Tibial nerve (tissue), 4 donors: Measurements from ENCODE around the gene SMIM32. TPM values are rescaled to one million over a fixed set of nuclear protein-coding genes. Genes with fewer than 3 reads are reported as not detected.

Source experiments
- DNase-seq, 2 donors: peaks; one replicate each; pipeline ENCODE4 v3.0.0-alpha.2; 2019; ENCODE audit warnings: low spot score in 2 of 2
- H3K27ac ChIP-seq, 4 donors: fragments of 200-600 bp; sonication (generic) in 3 of 4; one replicate each; pipeline ENCODE4 v1.5.1; 2017 to 2019; ENCODE audit warnings: mild to moderate bottlenecking in 1 of 4
- H3K27me3 ChIP-seq, 2 donors: fragments of 200-600 bp; sonication (generic) in 1 of 2; one replicate each; pipeline versions ENCODE4 v1.5.1 to v1.6.0; 2017 to 2019
- H3K36me3 ChIP-seq, 3 donors: fragments of 200-600 bp; sonication (generic); one replicate each; pipeline ENCODE4 v1.5.1; 2018 to 2019
- H3K4me1 ChIP-seq, 4 donors: fragments of 200-600 bp; sonication (generic) in 3 of 4; one replicate each; pipeline ENCODE4 v1.5.1; 2017 to 2019
- H3K4me3 ChIP-seq, 4 donors: fragments of 200-600 bp; sonication (generic) in 3 of 4; one replicate each; pipeline ENCODE4 v1.5.1; 2017 to 2019; ENCODE audit warnings: mild to moderate bottlenecking in 1 of 4, moderate library complexity in 1 of 4
- H3K9me3 ChIP-seq, 4 donors: fragments of 200-600 bp; sonication (generic) in 3 of 4; one replicate each; pipeline ENCODE4 v1.5.1; 2017 to 2019
- CTCF ChIP-seq, 5 experiments: fragments of 200-600 bp in 3 of 5; fragments of 450-650 bp in 2 of 5; sonication (generic) in 3 of 5; IDR thresholded peaks; one replicate each; pipeline ENCODE4 v1.5.1; 2016 to 2019; ENCODE audit warnings: antibody characterized with exemption in 5 of 5, mild to moderate bottlenecking in 3 of 5, moderate library complexity in 2 of 5
- EP300 ChIP-seq, 2 donors: sonication (generic); formaldehyde crosslinking; IDR thresholded peaks; one replicate each; pipeline ENCODE4 v1.6.1; 2017; ENCODE audit warnings: antibody characterized with exemption in 2 of 2, mild to moderate bottlenecking in 1 of 2
- POLR2A ChIP-seq, 2 donors: fragments of 450-650 bp; IDR thresholded peaks; one replicate each; pipeline ENCODE4 v1.6.1; 2017; ENCODE audit warnings: antibody characterized with exemption in 2 of 2, mild to moderate bottlenecking in 2 of 2, moderate library complexity in 2 of 2
- WGBS, 2 donors: methylation state at CpG; one replicate each; pipeline ENCODE4 v1.1.5; 2018; 5-methylcytosine and 5-hydroxymethylcytosine counted together
- total RNA-seq, 4 donors: library from RNA; depleted of rRNA; stranded (reverse); fragments of >200 nt; gene quantifications; one replicate each; pipeline ENCODE4 v1.1.0, GENCODE V29; 2016

Gene SMIM32
- total RNA-seq, 4 donors from 2014 or later, result not detected

- no peak for TF ChIP-seq EP300 (IDR thresholded peaks at IDR 0.05)
- no peak for TF ChIP-seq POLR2A (IDR thresholded peaks at IDR 0.05)
- no peak for TF ChIP-seq CTCF (IDR thresholded peaks at IDR 0.05)
Measured at GRCh38 chr5:136222580-136223235, 29.7 kb upstream of the SMIM32 start.

GRCh38 chr5:136221340-136221739 is 28.4 kb upstream of the SMIM32 start:
- WGBS, 2 donors, result 94 to 96% methylated on average over 4 of the region's 4 CpGs
- peaks cover 0 to 24% (median 0%) of the 10 kb centered on the region in 4 donors for H3K9me3 ChIP-seq
- H3K4me1 ChIP-seq, result no peaks in the 10 kb centered on the region
- TF ChIP-seq POLR2A (IDR thresholded peaks at IDR 0.05) (no peak), EP300 (IDR thresholded peaks at IDR 0.05) (no peak), CTCF (IDR thresholded peaks at IDR 0.05) (no peak)
- H3K27me3 ChIP-seq, result no peaks in the 10 kb centered on the region
- DNase-seq, result no peak
- no peak overlapping the region for H3K4me3 ChIP-seq
- no peaks in the 10 kb centered on the region for H3K36me3 ChIP-seq
- H3K27ac ChIP-seq, result no peak overlapping the region

More at GRCh38 chr5:136222580-136223235, 29.7 kb upstream of the SMIM32 start:
- no peak for DNase-seq
- peaks cover 0 to 24% (median 0%) of the 10 kb centered on the region in 4 donors for H3K9me3 ChIP-seq
- peaks cover 0 to 5% of the 10 kb centered on the region in 2 donors for H3K27me3 ChIP-seq
- WGBS, 2 donors, result 74 to 82% methylated on average over 4 of the region's 4 CpGs
- no peaks in the 10 kb centered on the region for H3K4me1 ChIP-seq
- H3K4me3 ChIP-seq, result no peak overlapping the region
- no peaks in the 10 kb centered on the region for H3K36me3 ChIP-seq
- H3K27ac ChIP-seq, result no peak overlapping the region

- Histone ChIP-seq H3K36me3 (no peaks in the 10 kb centered on the region), H3K9me3 (peaks cover 0 to 20% (median 0%) of the 10 kb centered on the region in 4 donors), H3K27ac (no peak overlapping the region), H3K4me3 (no peak overlapping the region), H3K27me3 (peaks cover 0 to 12% of the 10 kb centered on the region in 2 donors), H3K4me1 (peaks cover 0 to 7% (median 0%) of the 10 kb centered on the region in 4 donors)
- no peak for DNase-seq
- 86 to 89% methylated on average over 7 to 8 of the region's 8 CpGs for WGBS, 2 donors
- no peak for TF ChIP-seq CTCF (IDR thresholded peaks at IDR 0.05)
- TF ChIP-seq EP300 (IDR thresholded peaks at IDR 0.05), result no peak
- no peak for TF ChIP-seq POLR2A (IDR thresholded peaks at IDR 0.05)
Measured at GRCh38 chr5:136216230-136216629, 23.3 kb upstream of the SMIM32 start.

- Histone ChIP-seq H3K4me3 (no peak overlapping the region), H3K4me1 (peaks cover 0 to 7% (median 0%) of the 10 kb centered on the region in 4 donors), H3K9me3 (peaks cover 0 to 17% (median 0%) of the 10 kb centered on the region in 4 donors), H3K27ac (no peak overlapping the region), H3K36me3 (no peaks in the 10 kb centered on the region), H3K27me3 (peaks cover 0 to 12% of the 10 kb centered on the region in 2 donors)
- no peak for TF ChIP-seq POLR2A (IDR thresholded peaks at IDR 0.05)
- no peak for TF ChIP-seq CTCF (IDR thresholded peaks at IDR 0.05)
- no peak for TF ChIP-seq EP300 (IDR thresholded peaks at IDR 0.05)
- no peak for DNase-seq
- WGBS, 2 donors, result 84 to 93% methylated on average over 4 of the region's 4 CpGs
Measured at GRCh38 chr5:136215812-136216211, 22.9 kb upstream of the SMIM32 start.

GRCh38 chr5:136213919-136214493 is 21.0 kb upstream of the SMIM32 start:
- H3K4me1 ChIP-seq, result peaks cover 0 to 7% (median 0%) of the 10 kb centered on the region in 4 donors
- H3K27me3 ChIP-seq, result peaks cover 0 to 12% of the 10 kb centered on the region in 2 donors
- no peak overlapping the region for H3K27ac ChIP-seq
- TF ChIP-seq EP300 (IDR thresholded peaks at IDR 0.05) (no peak), POLR2A (IDR thresholded peaks at IDR 0.05) (no peak), CTCF (IDR thresholded peaks at IDR 0.05) (no peak)
- no peaks in the 10 kb centered on the region for H3K36me3 ChIP-seq
- WGBS, 2 donors, result 47 to 50% methylated on average over 9 of the region's 9 CpGs
- no peak for DNase-seq
- peak overlapping the region in 1 of 4 donors; percentile 29 for H3K4me3 ChIP-seq
- no peaks in the 10 kb centered on the region for H3K9me3 ChIP-seq
